H1 (cell line): ENCODE results near the gene STPG1. TPM values are rescaled to one million over a fixed set of nuclear protein-coding genes. Genes with fewer than 3 reads are reported as not detected.

Experiments
- SUZ12 ChIP-seq: fragments of 200-600 bp; sonication (generic); IDR thresholded peaks from 2 replicates; pipeline ENCODE4 v1.6.1; 2012; ENCODE audit warnings: mild to moderate bottlenecking, inconsistent platforms, low read length, moderate library complexity, mixed read lengths
- polyA plus RNA-seq, 7 experiments: library from polyadenylated mRNA; depleted of rRNA in 3 of 7; stranded (reverse) in 5 of 7; unstranded in 2 of 7; fragments of >200 nt in 5 of 7; fragments of 200-250 nt in 2 of 7; gene quantifications; 1 replicate in 5 of 7; 2 replicates in 1 of 7; 4 replicates in 1 of 7; pipeline versions ENCODE4 v1.2.1 to v1.2.3, GENCODE V29; 2011 to 2013; ENCODE audit warnings: missing spikeins in 2 of 7, mixed read lengths in 2 of 7
- total RNA-seq: library from RNA; stranded (reverse); fragmentation: NEBNext Ultra II Directional; extraction: Animal tissue kit (Norgen Biotek cat#: 25700); gene quantifications from 2 replicates; pipeline ENCODE4 v1.2.1, GENCODE V29; 2021

STPG1 gene
- total and polyA plus RNA-seq, 2 of the 8 experiments (the other 6 are each of a cell fraction or from before 2014, with no cell fraction given): 10.3 to 11.2 TPM

DNA sequence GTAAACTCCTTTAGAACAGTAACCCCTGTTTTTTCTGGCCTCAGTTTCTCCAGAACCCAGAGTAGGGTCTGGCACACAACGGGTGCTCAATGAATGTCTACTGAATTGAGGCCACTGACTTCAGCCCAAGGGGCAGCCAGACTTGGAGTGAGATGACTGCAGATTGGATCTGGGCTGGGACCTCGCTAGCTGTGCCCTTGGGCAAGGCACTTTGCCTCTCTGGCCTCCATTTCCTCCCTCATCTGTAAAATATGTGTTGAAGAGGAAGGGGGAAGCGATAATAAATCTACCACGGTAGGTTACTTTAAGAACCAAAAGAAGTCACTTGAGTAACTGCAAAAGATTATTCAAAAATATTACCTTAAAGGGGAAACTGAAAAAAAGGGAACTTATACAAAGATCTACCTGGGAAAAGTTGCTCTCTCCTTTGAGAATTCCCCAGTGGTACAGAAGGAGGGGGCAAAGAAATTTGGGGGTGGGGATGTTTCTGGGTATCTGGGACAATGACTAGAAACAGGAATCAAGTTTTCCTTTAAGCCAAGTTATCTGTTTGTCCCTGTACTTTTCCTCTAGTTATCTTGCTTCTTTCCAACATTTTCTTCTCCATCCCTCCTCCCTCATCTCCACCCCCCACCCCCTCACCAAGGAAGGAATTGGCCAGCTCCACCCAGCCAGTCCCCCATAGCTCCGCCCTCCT lies 94.8 kb downstream of the STPG1 start (continued):
- TF ChIP-seq SUZ12: no peak
- TF ChIP-seq, all 59 proteins: peak for 2
